SK-N-SH (cell line): ENCODE data around the gene TRAM2. TPM values are rescaled to one million over a fixed set of nuclear protein-coding genes. Genes with fewer than 3 reads are reported as not detected.

Experiments used
- CTCF ChIA-PET: fragments of 300-600, 350-600 bp; formaldehyde crosslinking; extraction: SDS; loops from one replicate; lab custom pipeline; 2021; lab: Yijun Ruan, JAX
- POLR2A ChIA-PET: fragments of 350-600 bp; sonication (Branson Sonifier 250); formaldehyde crosslinking; extraction: SDS; loops from one replicate; lab custom pipeline; 2020; ENCODE audit warnings: antibody characterized with exemption, inconsistent platforms; lab: Yijun Ruan, JAX
- DNase-seq: peaks from one replicate; pipeline ENCODE4 v3.0.0; 2012
- H2AFZ ChIP-seq: fragments of 200-600 bp; sonication (generic); 2 replicates; pipeline ENCODE4 v1.8.1; 2016; ENCODE audit warnings: antibody characterized with exemption, mild to moderate bottlenecking, low read depth
- H3F3A ChIP-seq: fragments of 200-600 bp; sonication (generic); replicated peaks from 2 replicates; pipeline ENCODE3; 2016; ENCODE audit warnings: antibody characterized with exemption, mild to moderate bottlenecking; ENCODE audit not compliant: insufficient read depth
- H3K27ac ChIP-seq, 2 experiments: fragments of 200-500 bp in 1 of 2; fragments of 200-600 bp in 1 of 2; sonication (Bioruptor generic) in 1 of 2; sonication (generic), shearing (Covaris generic) in 1 of 2; 2 replicates each; pipeline versions ENCODE4 v1.5.1 to v1.6.1; 2014 to 2016; ENCODE audit warnings: low read depth in 2 of 2, inconsistent platforms in 1 of 2, low read length in 1 of 2, mild to moderate bottlenecking in 1 of 2, mixed read lengths in 1 of 2
- H3K27me3 ChIP-seq: fragments of 200-600 bp; sonication (generic), shearing (Covaris generic); 2 replicates; pipeline ENCODE4 v1.6.1; 2016; ENCODE audit warnings: mixed run types; ENCODE audit not compliant: insufficient read depth
- H3K36me3 ChIP-seq, 2 experiments: fragments of 200-500 bp in 1 of 2; fragments of 200-600 bp in 1 of 2; sonication (Bioruptor generic) in 1 of 2; sonication (generic) in 1 of 2; replicated peaks in 1 of 2; 2 replicates each; pipeline versions ENCODE3 to v1.5.1; 2014 to 2016; ENCODE audit warnings: low read length in 1 of 2, mild to moderate bottlenecking in 1 of 2; ENCODE audit not compliant: insufficient read depth in 2 of 2, control insufficient read depth in 1 of 2
- H3K4me1 ChIP-seq, 2 experiments: fragments of 200-500 bp in 1 of 2; fragments of 200-600 bp in 1 of 2; sonication (Bioruptor generic) in 1 of 2; sonication (generic), shearing (Covaris generic) in 1 of 2; 2 replicates each; pipeline versions ENCODE4 v1.5.1 to v1.6.1; 2014 to 2016; ENCODE audit warnings: low read depth in 1 of 2, low read length in 1 of 2, mixed run types in 1 of 2; ENCODE audit not compliant: insufficient read depth in 2 of 2, control insufficient read depth in 1 of 2
- H3K4me2 ChIP-seq: fragments of 200-600 bp; sonication (generic), shearing (Covaris generic); 2 replicates; pipeline ENCODE4 v1.6.1; 2017; ENCODE audit warnings: mixed run types
- H3K4me3 ChIP-seq, 2 experiments: fragments of 200-500 bp in 1 of 2; fragments of 200-600 bp in 1 of 2; sonication (Bioruptor generic) in 1 of 2; sonication (generic), shearing (Covaris generic) in 1 of 2; 2 replicates each; pipeline versions ENCODE4 v1.5.1 to v1.8.1; 2014 to 2016; ENCODE audit warnings: low read depth in 2 of 2, inconsistent platforms in 1 of 2, low read length in 1 of 2, mild to moderate bottlenecking in 1 of 2, mixed read lengths in 1 of 2, moderate library complexity in 1 of 2
- H3K79me2 ChIP-seq: fragments of 200-600 bp; sonication (generic); 2 replicates; pipeline ENCODE4 v1.8.1; 2017; ENCODE audit warnings: mild to moderate bottlenecking; ENCODE audit not compliant: insufficient read depth
- H3K9ac ChIP-seq: fragments of 200-600 bp; sonication (generic); 2 replicates; pipeline ENCODE4 v1.6.1; 2017; ENCODE audit warnings: mixed run types
- H3K9me2 ChIP-seq: fragments of 200-600 bp; sonication (generic); 2 replicates; pipeline ENCODE4 v1.6.1; 2017; ENCODE audit warnings: mixed run types
- H3K9me3 ChIP-seq: fragments of 200-600 bp; sonication (generic); 2 replicates; pipeline ENCODE4 v1.6.1; 2017; ENCODE audit warnings: mixed run types, mild to moderate bottlenecking, moderate library complexity
- H4K20me1 ChIP-seq: fragments of 200-600 bp; sonication (generic); 2 replicates; pipeline ENCODE4 v1.6.1; 2017; ENCODE audit warnings: mild to moderate bottlenecking, mixed run types; ENCODE audit not compliant: insufficient read depth
- CHD2 ChIP-seq: fragments of 150-350 bp; IDR thresholded peaks from 2 replicates; pipeline ENCODE4 v1.6.1; 2018; ENCODE audit warnings: low read length; ENCODE audit not compliant: partially characterized antibody
- ELF1 ChIP-seq: IDR thresholded peaks from 2 replicates; pipeline ENCODE4 v1.4.0; 2012
- GABPA ChIP-seq: IDR thresholded peaks from 2 replicates; pipeline ENCODE4 v1.4.0; 2012; ENCODE audit warnings: low read depth, mild to moderate bottlenecking
- JUND ChIP-seq: IDR thresholded peaks from 2 replicates; pipeline ENCODE4 v1.4.0; 2012
- NFIC ChIP-seq: IDR thresholded peaks from 2 replicates; pipeline ENCODE4 v1.4.0; 2012; ENCODE audit warnings: borderline replicate concordance
- YY1 ChIP-seq: IDR thresholded peaks from 2 replicates; pipeline ENCODE4 v1.4.0; 2012; ENCODE audit warnings: low read depth, mild to moderate bottlenecking
- WGBS: methylation state at CpG from one replicate; pipeline ENCODE4 v1.1.6; 2017; ENCODE audit warnings: low lambda C conversion rate; 5-methylcytosine and 5-hydroxymethylcytosine counted together
- polyA plus RNA-seq, 3 experiments: library from polyadenylated mRNA; depleted of rRNA; stranded (reverse); fragments of >200 nt; gene quantifications; 2 replicates each; pipeline ENCODE4 v1.2.3, GENCODE V29; 2012
- TF ChIP-seq, protein P1 (sequence below): fragments of 150-350 bp; IDR thresholded peaks from 2 replicates; pipeline ENCODE4 v1.6.1; 2016; ENCODE audit warnings: mild to moderate bottlenecking, low read depth, low read length
- TF ChIP-seq, protein P2 (sequence below): IDR thresholded peaks from 2 replicates; pipeline ENCODE4 v1.4.0; 2012; ENCODE audit warnings: low read depth
- TF ChIP-seq, protein P3 (sequence below): fragments of 150-350 bp; IDR thresholded peaks from 2 replicates; pipeline ENCODE4 v1.6.1; 2017; ENCODE audit warnings: antibody characterized with exemption, low read length, low read depth, borderline replicate concordance
- TF ChIP-seq, protein P4 (sequence below): IDR thresholded peaks from 2 replicates; pipeline ENCODE4 v1.4.0; 2012; ENCODE audit warnings: low read depth, borderline replicate concordance
- TF ChIP-seq, protein P5 (sequence below): IDR thresholded peaks from 2 replicates; pipeline ENCODE4 v1.6.1; 2012; ENCODE audit warnings: mild to moderate bottlenecking, low read depth, low read length, moderate library complexity
- TF ChIP-seq, protein P6 (sequence below): IDR thresholded peaks from 2 replicates; pipeline ENCODE4; 2012
- TF ChIP-seq, protein P7 (sequence below): IDR thresholded peaks from 2 replicates; pipeline ENCODE4 v1.4.0; 2012; ENCODE audit warnings: low read depth, borderline replicate concordance
- TF ChIP-seq, protein P8 (sequence below): fragments of 200-600 bp; sonication (generic); IDR thresholded peaks from 2 replicates; pipeline ENCODE4 v1.6.1; 2017; ENCODE audit warnings: antibody characterized with exemption, mild to moderate bottlenecking, moderate library complexity

Gene TRAM2
- polyA plus RNA-seq, 1 of the 3 experiments (the other 2 are of a cell fraction) = 26.4 TPM

DNA sequence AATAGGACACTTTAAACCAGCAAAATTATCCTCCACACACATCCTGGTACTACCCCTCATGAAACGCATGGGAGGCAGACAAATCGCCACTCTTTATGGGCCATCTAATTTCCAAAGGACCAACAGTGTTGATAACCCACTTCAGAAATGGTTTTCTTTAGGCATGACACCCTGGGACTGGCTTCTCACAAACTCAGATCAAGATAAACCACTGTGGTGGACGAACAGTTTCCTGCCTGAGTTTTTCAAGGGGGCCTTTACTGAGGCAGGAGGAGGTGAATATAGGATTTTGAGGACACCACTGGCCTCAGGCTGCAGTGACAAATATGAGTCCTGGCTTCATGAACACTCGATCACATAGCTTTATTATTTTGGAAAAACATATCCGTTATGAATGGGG, 26.0 kb downstream of the TRAM2 start:
- Histone ChIP-seq H3K4me3 (no peak overlapping the region), H3K9ac (no peak overlapping the region), H3K9me2 (no peaks in the 10 kb centered on the region), H3F3A (peaks cover 60% of the 10 kb centered on the region), H3K36me3 (peaks cover 0 to 2% of the 10 kb centered on the region in 2 experiments), H3K27me3 (no peaks in the 10 kb centered on the region), H3K4me2 (peak overlapping the region; percentile 66), H3K9me3 (no peaks in the 10 kb centered on the region), H3K4me1 (peaks cover 70 to 74% of the 10 kb centered on the region in 2 experiments), H3K79me2 (peaks cover 98% of the 10 kb centered on the region), H3K27ac (peak overlapping the region; percentile 82 to 91), H4K20me1 (no peaks in the 10 kb centered on the region), H2AFZ (no peak overlapping the region)
- ChIA-PET CTCF (interaction anchor here (0.9 to 2.9 kb wide), 9 partner anchors 14 to 135 kb away, joined by 3 to 15 read pairs (median 4); no protein-coding TSS in a partner anchor), POLR2A (interaction anchor here (0.6 to 1.5 kb wide), 2 partner anchors 24 to 130 kb away, joined by 3 read pairs; no protein-coding TSS in a partner anchor)
- TF ChIP-seq ELF1 (no peak), GABPA (no peak), YY1 (no peak), NFIC (no peak)
- TF ChIP-seq, protein P1, sequence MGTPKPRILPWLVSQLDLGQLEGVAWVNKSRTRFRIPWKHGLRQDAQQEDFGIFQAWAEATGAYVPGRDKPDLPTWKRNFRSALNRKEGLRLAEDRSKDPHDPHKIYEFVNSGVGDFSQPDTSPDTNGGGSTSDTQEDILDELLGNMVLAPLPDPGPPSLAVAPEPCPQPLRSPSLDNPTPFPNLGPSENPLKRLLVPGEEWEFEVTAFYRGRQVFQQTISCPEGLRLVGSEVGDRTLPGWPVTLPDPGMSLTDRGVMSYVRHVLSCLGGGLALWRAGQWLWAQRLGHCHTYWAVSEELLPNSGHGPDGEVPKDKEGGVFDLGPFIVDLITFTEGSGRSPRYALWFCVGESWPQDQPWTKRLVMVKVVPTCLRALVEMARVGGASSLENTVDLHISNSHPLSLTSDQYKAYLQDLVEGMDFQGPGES = no peak
- TF ChIP-seq, protein P2, sequence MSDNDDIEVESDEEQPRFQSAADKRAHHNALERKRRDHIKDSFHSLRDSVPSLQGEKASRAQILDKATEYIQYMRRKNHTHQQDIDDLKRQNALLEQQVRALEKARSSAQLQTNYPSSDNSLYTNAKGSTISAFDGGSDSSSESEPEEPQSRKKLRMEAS = no peak
- TF ChIP-seq, protein P3, sequence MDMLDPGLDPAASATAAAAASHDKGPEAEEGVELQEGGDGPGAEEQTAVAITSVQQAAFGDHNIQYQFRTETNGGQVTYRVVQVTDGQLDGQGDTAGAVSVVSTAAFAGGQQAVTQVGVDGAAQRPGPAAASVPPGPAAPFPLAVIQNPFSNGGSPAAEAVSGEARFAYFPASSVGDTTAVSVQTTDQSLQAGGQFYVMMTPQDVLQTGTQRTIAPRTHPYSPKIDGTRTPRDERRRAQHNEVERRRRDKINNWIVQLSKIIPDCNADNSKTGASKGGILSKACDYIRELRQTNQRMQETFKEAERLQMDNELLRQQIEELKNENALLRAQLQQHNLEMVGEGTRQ = no peak
- WGBS = 75% methylated on average over 5 of the region's 5 CpGs
- no peak for DNase-seq

DNA sequence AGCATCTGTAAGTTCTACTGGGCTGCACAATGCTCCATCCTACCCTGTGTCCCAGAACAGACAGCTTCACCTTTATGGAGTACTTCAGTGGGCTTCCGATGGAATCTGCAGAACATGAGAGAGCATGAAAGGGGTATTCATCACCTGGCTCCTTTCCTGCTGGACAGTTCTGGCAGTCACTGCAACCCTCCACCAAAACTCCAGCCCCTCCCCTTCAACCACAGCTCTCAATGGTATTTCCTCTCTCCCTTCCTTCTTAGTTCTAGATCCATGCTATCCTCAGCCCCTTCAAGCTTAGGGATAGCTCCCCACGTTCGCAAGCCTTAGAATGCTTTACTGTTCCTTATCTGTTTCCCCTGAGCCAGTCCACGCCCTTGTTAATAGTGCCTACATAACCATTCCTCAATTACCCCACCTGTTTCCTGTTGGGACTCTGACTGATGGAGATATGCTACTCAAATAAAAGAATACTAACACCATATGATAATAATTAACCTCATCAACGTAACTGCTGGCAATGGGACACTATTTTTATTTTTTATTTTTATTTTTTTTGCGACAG, 26.8 kb downstream of the TRAM2 start:
- WGBS = 79% methylated on average over 6 of the region's 6 CpGs
- Histone ChIP-seq H3K9me3 (no peaks in the 10 kb centered on the region), H4K20me1 (no peaks in the 10 kb centered on the region), H3K4me3 (no peak overlapping the region), H3K36me3 (peaks cover 0 to 5% of the 10 kb centered on the region in 2 experiments), H2AFZ (no peak overlapping the region), H3K9ac (no peak overlapping the region), H3K4me1 (peaks cover 72 to 77% of the 10 kb centered on the region in 2 experiments), H3K4me2 (peak overlapping the region; percentile 46), H3F3A (peaks cover 53% of the 10 kb centered on the region), H3K9me2 (no peaks in the 10 kb centered on the region), H3K79me2 (peaks cover 98% of the 10 kb centered on the region), H3K27ac (peak overlapping the region; percentile 34 to 82; a peak in 3 of 4 replicates), H3K27me3 (no peaks in the 10 kb centered on the region)
- CTCF ChIA-PET = interaction anchor here (0.7 to 2.9 kb wide), 8 partner anchors 13 to 133 kb away, joined by 3 to 15 read pairs (median 6); partner anchors contain the start of gene TRAM2
- POLR2A ChIA-PET = interaction anchor here (0.8 to 1.5 kb wide), 2 partner anchors 14 to 129 kb away, joined by 3 read pairs; no protein-coding TSS in a partner anchor
- no peak for DNase-seq
- TF ChIP-seq CHD2 (no peak), NFIC (0 out of 2 replicates have a peak, but pooled peaks have one; percentile 32), JUND (no peak)
- TF ChIP-seq, protein P4, sequence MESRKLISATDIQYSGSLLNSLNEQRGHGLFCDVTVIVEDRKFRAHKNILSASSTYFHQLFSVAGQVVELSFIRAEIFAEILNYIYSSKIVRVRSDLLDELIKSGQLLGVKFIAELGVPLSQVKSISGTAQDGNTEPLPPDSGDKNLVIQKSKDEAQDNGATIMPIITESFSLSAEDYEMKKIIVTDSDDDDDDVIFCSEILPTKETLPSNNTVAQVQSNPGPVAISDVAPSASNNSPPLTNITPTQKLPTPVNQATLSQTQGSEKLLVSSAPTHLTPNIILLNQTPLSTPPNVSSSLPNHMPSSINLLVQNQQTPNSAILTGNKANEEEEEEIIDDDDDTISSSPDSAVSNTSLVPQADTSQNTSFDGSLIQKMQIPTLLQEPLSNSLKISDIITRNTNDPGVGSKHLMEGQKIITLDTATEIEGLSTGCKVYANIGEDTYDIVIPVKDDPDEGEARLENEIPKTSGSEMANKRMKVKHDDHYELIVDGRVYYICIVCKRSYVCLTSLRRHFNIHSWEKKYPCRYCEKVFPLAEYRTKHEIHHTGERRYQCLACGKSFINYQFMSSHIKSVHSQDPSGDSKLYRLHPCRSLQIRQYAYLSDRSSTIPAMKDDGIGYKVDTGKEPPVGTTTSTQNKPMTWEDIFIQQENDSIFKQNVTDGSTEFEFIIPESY = no peak
- TF ChIP-seq, protein P5, sequence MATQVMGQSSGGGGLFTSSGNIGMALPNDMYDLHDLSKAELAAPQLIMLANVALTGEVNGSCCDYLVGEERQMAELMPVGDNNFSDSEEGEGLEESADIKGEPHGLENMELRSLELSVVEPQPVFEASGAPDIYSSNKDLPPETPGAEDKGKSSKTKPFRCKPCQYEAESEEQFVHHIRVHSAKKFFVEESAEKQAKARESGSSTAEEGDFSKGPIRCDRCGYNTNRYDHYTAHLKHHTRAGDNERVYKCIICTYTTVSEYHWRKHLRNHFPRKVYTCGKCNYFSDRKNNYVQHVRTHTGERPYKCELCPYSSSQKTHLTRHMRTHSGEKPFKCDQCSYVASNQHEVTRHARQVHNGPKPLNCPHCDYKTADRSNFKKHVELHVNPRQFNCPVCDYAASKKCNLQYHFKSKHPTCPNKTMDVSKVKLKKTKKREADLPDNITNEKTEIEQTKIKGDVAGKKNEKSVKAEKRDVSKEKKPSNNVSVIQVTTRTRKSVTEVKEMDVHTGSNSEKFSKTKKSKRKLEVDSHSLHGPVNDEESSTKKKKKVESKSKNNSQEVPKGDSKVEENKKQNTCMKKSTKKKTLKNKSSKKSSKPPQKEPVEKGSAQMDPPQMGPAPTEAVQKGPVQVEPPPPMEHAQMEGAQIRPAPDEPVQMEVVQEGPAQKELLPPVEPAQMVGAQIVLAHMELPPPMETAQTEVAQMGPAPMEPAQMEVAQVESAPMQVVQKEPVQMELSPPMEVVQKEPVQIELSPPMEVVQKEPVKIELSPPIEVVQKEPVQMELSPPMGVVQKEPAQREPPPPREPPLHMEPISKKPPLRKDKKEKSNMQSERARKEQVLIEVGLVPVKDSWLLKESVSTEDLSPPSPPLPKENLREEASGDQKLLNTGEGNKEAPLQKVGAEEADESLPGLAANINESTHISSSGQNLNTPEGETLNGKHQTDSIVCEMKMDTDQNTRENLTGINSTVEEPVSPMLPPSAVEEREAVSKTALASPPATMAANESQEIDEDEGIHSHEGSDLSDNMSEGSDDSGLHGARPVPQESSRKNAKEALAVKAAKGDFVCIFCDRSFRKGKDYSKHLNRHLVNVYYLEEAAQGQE = peak; percentile 74
- TF ChIP-seq, protein P6, sequence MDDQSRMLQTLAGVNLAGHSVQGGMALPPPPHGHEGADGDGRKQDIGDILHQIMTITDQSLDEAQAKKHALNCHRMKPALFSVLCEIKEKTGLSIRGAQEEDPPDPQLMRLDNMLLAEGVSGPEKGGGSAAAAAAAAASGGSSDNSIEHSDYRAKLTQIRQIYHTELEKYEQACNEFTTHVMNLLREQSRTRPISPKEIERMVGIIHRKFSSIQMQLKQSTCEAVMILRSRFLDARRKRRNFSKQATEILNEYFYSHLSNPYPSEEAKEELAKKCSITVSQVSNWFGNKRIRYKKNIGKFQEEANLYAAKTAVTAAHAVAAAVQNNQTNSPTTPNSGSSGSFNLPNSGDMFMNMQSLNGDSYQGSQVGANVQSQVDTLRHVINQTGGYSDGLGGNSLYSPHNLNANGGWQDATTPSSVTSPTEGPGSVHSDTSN = no peak
- TF ChIP-seq, protein P7, sequence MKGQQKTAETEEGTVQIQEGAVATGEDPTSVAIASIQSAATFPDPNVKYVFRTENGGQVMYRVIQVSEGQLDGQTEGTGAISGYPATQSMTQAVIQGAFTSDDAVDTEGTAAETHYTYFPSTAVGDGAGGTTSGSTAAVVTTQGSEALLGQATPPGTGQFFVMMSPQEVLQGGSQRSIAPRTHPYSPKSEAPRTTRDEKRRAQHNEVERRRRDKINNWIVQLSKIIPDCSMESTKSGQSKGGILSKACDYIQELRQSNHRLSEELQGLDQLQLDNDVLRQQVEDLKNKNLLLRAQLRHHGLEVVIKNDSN = no peak
- TF ChIP-seq, protein P8, sequence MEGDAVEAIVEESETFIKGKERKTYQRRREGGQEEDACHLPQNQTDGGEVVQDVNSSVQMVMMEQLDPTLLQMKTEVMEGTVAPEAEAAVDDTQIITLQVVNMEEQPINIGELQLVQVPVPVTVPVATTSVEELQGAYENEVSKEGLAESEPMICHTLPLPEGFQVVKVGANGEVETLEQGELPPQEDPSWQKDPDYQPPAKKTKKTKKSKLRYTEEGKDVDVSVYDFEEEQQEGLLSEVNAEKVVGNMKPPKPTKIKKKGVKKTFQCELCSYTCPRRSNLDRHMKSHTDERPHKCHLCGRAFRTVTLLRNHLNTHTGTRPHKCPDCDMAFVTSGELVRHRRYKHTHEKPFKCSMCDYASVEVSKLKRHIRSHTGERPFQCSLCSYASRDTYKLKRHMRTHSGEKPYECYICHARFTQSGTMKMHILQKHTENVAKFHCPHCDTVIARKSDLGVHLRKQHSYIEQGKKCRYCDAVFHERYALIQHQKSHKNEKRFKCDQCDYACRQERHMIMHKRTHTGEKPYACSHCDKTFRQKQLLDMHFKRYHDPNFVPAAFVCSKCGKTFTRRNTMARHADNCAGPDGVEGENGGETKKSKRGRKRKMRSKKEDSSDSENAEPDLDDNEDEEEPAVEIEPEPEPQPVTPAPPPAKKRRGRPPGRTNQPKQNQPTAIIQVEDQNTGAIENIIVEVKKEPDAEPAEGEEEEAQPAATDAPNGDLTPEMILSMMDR = no peak
